ENCODE measurements around the gene RAD51C.

Gene RAD51C

GRCh38 chr17:58779446-58779845 lies 87.0 kb downstream of the RAD51C start:
- no peak for DNase-seq (ENCODE audit: extremely low spot score)
- CTCF ChIA-PET, result no interaction called here
- POLR2A ChIA-PET, result no interaction called here
- TF ChIP-seq CTCF (IDR thresholded peaks at IDR 0.05; ENCODE audit: control extremely low read depth, extremely low read depth, low read depth, missing control alignments), result no peak

- no peak for DNase-seq (ENCODE audit: extremely low spot score)
- no peak for TF ChIP-seq CTCF (IDR thresholded peaks at IDR 0.05; ENCODE audit: control extremely low read depth, extremely low read depth, low read depth, missing control alignments)
- ChIA-PET CTCF (interaction anchor here (1.2 kb wide), 1 partner anchor 18 kb away, joined by 4 read pairs; no protein-coding TSS in a partner anchor), POLR2A (no interaction called here)
These were observed 91.0 kb downstream of the RAD51C start for GRCh38 chr17:58783380-58783779.

- no peak for DNase-seq (ENCODE audit: extremely low spot score)
- CTCF ChIA-PET, result interaction anchor here (1.2 kb wide), 1 partner anchor 40 kb away, joined by 3 read pairs; no protein-coding TSS in a partner anchor
- POLR2A ChIA-PET, result no interaction called here
- no peak for TF ChIP-seq CTCF (IDR thresholded peaks at IDR 0.05; ENCODE audit: control extremely low read depth, extremely low read depth, low read depth, missing control alignments)
These were observed 92.7 kb downstream of the RAD51C start for GRCh38 chr17:58785097-58785496.
